ENCODE data around the gene GASK1B. TPM values are rescaled to one million over a fixed set of nuclear protein-coding genes. Genes with fewer than 3 reads are reported as not detected.

GASK1B gene
- total and polyA plus RNA-seq, 2 of the 4 experiments (the other 2 are of a cell fraction): 4.1 to 5.4 TPM

DNA sequence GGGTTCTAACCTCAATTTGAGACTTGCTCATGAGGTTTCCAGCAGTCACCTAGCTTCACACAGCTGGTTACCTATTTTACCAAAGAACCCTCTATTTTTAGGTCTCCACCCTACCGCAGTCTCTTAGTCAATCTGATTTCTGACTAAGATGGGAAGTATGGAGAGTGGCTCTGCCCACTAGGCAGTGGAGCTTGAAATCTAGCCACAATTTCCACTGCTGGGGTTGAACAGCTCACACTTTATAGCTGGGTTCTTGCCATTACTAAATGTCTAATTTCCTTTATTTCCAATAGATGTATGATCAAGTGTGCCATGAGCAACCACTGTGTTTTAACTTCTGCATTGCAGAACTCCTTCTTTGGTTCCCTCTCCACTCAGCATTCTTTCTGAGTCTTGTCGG is 43.1 kb downstream of the GASK1B start:
- no peak overlapping the region for H3K4me2 ChIP-seq (ENCODE audit: low read depth, low read length)
- no peak overlapping the region for H3K23ac ChIP-seq (ENCODE audit: low read depth, low read length)
- no peak overlapping the region for H3K14ac ChIP-seq (replicated peaks; ENCODE audit: low read depth, low read length)
- TF ChIP-seq SMC3 (IDR thresholded peaks at IDR 0.05; ENCODE audit: low read depth, low read length) (no peak), RCOR1 (IDR thresholded peaks at IDR 0.05; ENCODE audit: insufficient replicate concordance, low read length) (no peak), MXI1 (IDR thresholded peaks at IDR 0.05; ENCODE audit: borderline replicate concordance, low read depth, low read length) (no peak), MAFK (IDR thresholded peaks at IDR 0.05; ENCODE audit: low read depth, low read length) (no peak), CHD1 (IDR thresholded peaks at IDR 0.05; ENCODE audit: low read depth, low read length) (no peak), RAD21 (IDR thresholded peaks at IDR 0.05; ENCODE audit: low read length) (no peak), CEBPB (IDR thresholded peaks at IDR 0.05; ENCODE audit: low read depth, low read length) (no peak), FOS (IDR thresholded peaks at IDR 0.05; ENCODE audit: low read depth, low read length) (no peak), NFE2L2 (IDR thresholded peaks at IDR 0.05; ENCODE audit: low read depth, low read length) (no peak)
- TF ChIP-seq, protein P1, sequence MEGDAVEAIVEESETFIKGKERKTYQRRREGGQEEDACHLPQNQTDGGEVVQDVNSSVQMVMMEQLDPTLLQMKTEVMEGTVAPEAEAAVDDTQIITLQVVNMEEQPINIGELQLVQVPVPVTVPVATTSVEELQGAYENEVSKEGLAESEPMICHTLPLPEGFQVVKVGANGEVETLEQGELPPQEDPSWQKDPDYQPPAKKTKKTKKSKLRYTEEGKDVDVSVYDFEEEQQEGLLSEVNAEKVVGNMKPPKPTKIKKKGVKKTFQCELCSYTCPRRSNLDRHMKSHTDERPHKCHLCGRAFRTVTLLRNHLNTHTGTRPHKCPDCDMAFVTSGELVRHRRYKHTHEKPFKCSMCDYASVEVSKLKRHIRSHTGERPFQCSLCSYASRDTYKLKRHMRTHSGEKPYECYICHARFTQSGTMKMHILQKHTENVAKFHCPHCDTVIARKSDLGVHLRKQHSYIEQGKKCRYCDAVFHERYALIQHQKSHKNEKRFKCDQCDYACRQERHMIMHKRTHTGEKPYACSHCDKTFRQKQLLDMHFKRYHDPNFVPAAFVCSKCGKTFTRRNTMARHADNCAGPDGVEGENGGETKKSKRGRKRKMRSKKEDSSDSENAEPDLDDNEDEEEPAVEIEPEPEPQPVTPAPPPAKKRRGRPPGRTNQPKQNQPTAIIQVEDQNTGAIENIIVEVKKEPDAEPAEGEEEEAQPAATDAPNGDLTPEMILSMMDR (conservative IDR thresholded peaks at IDR 0.05; ENCODE audit: low read depth, low read length): no peak
- ATAC-seq (ENCODE audit: low read depth): no peak
- no peak overlapping the region for H4K5ac ChIP-seq (ENCODE audit: low read depth, low read length)
- ChIA-PET CTCF (interaction anchor here (0.6 kb wide), 1 partner anchor 126 kb away, joined by 6 read pairs; no protein-coding TSS in a partner anchor), POLR2A (ENCODE audit: unreplicated experiment) (no interaction called here)
- H3K79me1 ChIP-seq (ENCODE audit: low read depth in 1 of 2, low read length in 2 of 2): no peaks in the 10 kb centered on the region
- no peak overlapping the region for H2AK9ac ChIP-seq (replicated peaks; ENCODE audit: low read depth, low read length, poor library complexity)
- dilution Hi-C loops (cut with HindIII; ENCODE audit: low sequenced_read_pairs, unreplicated experiment): no loop called here
- H2BK20ac ChIP-seq (ENCODE audit: low read depth, low read length): no peak overlapping the region
- no peak overlapping the region for H3K9ac ChIP-seq (ENCODE audit: low read depth, low read length)
- H3K36me3 ChIP-seq (ENCODE audit: control insufficient read depth, insufficient read depth, low read length): no peaks in the 10 kb centered on the region
- no TSS peak for BruUV-seq (replicated peaks)
- no peaks in the 10 kb centered on the region for H3K9me1 ChIP-seq (ENCODE audit: insufficient read depth, low read length)
- intact Hi-C loops (cut with micrococcal nuclease): no loop called here
- no peak for DNase-seq
- no peaks in the 10 kb centered on the region for H3K27me3 ChIP-seq (ENCODE audit: control insufficient read depth, insufficient read depth, low read length)
- H2BK120ac ChIP-seq (ENCODE audit: low read depth, low read length): no peak overlapping the region
- H3K4me1 ChIP-seq (ENCODE audit: control insufficient read depth, insufficient read depth, low read length): no peaks in the 10 kb centered on the region
- no peak overlapping the region for H2AFZ ChIP-seq (replicated peaks; ENCODE audit: low read length, poor library complexity)
- no peak overlapping the region for H2AK5ac ChIP-seq (ENCODE audit: low read depth, low read length)
- no peak overlapping the region for H3K4me3 ChIP-seq (ENCODE audit: insufficient read depth, low read depth, low read length)
- no peak overlapping the region for H3K27ac ChIP-seq (ENCODE audit: insufficient read depth, low read length)
- no peak overlapping the region for H3K18ac ChIP-seq (ENCODE audit: low read depth, low read length)
- H4K8ac ChIP-seq (ENCODE audit: low read depth in 2 of 2, low read length in 2 of 2): no peak overlapping the region
- no peaks in the 10 kb centered on the region for H4K20me1 ChIP-seq (ENCODE audit: insufficient read depth, low read length)
- H3K4ac ChIP-seq (ENCODE audit: low read depth, low read length): no peak overlapping the region
- in situ Hi-C loops (cut with MboI; ENCODE audit: low sequenced_read_pairs): no loop called here
- H2BK15ac ChIP-seq (ENCODE audit: low read depth, low read length): no peak overlapping the region
- no peak overlapping the region for H2BK5ac ChIP-seq (ENCODE audit: low read depth, low read length, poor library complexity, severe bottlenecking)
- H3K9me3 ChIP-seq (ENCODE audit: control insufficient read depth, insufficient read depth, low read length): no peaks in the 10 kb centered on the region
- 86% methylated on average over 1 of the region's 2 CpGs; no CpG with 5 or more reads in 1 of the 2 experiments for WGBS, 2 experiments (ENCODE audit: extremely low coverage in 2 of 2, insufficient read length in 1 of 2)
- H3K56ac ChIP-seq (ENCODE audit: extremely low read depth, insufficient read depth, low read length): no peak overlapping the region
- no peak overlapping the region for H4K91ac ChIP-seq (ENCODE audit: insufficient read depth, low read depth, low read length)
